HuH-7.5 (cell line): ENCODE results near the gene ZNF654.
"Not testable (repeated sequence)": the region's sequence is repeated elsewhere in the genome, so short reads cannot be mapped to it uniquely, and the experiment has no call there.

Source experiments
- DNase-seq: peaks from one replicate; pipeline ENCODE4 v3.0.0; 2011; ENCODE audit warnings: low spot score

ZNF654 gene

DNA sequence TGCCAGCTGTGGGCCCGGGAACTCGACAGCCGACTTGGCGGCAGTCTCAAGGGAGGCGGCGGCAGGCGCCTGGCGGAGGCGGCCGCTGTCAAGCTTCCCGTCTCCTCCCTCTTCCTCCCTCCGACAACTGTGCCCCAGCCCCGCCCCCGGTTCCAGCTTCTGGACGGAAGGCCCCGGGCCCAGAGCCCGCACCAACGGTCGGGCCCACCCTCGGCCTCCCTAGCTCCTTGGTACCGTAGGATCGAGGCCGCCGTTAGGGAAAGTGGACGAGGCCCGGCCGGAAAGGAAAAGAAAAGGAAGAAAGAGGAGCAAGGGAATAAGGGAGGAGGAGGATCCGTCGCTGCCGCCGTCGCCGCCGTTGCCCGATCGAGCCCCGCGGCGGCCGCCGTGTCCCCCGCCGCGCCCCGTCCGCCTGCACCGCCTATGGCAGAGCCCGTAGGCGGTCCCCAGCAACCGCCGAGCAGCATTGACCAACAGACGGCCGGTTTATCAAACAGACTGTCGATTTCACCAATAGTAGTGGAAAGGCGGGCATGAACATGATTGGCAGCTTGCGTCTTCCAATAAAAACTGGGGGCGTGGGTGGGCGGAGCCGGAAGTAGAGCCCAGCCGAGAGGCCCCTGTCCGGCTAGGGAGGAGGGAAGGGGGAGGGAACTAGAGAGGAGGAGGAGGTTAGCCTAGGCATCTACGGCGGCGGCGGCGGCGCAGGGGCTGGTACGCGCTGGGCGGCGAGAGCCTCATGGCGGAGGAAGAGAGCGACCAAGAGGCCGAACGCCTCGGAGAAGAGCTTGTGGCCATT is at the start of gene ZNF654, which contains the start of gene CGGBP1:
Gene ZNF654, plus strand, starts transcription at position 675 of the 799 bp plus-strand sequence. Its CDS starts 65 bp downstream, at position 740.
Gene CGGBP1, minus strand, starts transcription at position 425 of the 799 bp plus-strand sequence. CDS start 3,029 bp downstream, outside the sequence.
- peak; percentile 79 for DNase-seq

GRCh38 chr3:88010810-88011209 is 48.2 kb upstream of the ZNF654 start:
- no peak for DNase-seq

DNA sequence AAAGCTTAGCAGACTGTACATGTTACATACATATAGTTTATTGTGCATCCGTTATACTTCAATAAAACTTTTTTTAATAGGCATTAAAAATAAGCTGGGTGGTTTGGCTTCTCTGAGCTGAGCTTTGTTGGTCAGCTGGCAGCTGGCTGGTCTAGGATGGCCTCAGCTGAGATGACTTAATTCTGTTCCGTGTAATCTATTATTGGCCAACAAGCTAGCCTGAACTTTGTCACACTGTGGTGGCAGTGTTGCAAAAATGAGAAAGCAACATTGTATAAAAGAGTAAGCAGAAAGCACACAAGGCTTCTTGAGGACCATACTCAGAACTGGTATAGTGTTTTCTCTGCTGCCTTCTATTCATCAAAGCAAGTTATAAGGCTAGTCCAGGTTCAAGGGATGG is 45.5 kb upstream of the ZNF654 start:
- DNase-seq = no peak

DNA sequence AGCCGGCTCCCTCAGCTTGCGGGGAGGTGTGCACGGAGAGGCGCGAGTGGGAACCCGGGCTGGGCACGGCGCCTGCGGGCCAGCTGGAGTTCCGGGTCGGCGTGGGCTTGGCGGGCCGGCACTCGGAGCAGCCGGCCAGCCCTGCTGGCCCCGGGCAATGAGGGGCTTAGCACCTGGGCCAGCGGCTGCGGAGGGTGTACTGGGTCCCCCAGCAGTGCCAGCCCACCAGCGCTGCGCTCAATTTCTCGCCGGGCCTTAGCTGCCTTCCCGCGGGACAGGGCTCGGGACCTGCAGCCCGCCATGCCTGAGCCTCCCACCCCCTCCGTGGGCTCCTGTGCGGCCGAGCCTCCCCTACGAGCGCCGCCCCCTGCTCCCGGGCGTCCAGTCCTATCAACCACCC is 43.4 kb upstream of the ZNF654 start:
- DNase-seq = not testable (repeated sequence)

DNA sequence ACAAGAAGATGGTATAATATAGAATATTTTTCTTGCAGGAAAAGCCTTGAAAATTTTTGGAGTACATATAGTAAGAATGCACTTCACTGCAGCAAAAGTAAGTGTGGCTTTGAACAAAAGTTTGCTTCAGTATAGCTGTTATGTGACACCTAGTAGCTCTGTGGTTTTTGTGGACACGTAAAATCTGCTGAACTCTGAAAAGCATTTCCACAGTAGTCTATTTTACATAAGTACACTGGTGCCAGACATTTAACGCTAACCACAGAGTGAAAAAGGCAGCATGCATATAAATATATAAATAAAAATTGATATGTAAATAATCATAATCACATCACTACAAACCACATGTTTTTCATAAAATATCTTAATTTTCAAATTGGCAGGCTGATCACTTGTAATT is 40.0 kb upstream of the ZNF654 start:
- DNase-seq = no peak

DNA sequence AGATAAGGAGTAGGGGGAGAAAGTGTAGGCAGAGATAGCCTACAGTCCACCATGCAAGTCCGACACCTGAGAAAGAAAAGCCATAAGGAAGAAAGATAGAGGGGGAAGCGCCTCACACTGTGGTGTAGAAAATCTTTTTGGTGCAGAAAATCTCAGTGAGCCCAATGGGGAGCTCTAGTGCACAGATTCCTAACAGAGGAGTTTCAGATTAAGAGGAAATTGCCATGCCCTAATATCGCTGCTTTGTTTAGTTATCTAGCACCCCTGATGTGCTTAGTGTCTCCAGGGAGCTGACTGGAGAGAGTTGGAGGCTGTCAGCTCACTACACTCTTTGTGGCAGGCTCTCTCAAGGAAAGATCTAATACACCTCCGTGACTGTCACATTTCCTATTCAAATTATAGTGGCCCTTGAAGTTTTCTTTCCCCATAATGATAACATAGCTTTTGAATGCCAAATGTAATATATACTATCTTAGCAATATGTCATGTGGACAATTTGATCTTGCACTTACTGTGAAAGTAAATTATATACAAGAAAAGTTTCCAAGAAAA is 34.0 kb upstream of the ZNF654 start:
- no peak for DNase-seq

DNA sequence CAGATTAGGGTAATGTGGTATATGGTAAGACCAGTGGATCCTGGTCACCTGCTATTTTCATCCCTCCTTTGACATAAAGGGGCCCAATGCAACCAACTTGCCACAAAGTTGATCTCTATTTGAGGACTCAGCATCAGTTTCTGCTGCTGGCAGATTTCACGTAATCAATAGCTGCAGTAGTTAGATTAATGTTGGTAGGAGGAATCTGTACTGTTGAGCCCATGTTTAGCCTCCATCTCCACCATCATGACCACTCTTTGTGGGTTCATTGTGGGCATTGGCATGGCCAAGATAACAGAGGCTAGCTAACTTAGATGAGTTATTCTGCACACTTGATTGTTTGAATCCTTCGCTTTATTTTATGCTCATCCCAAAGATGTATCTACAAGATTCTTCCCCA is 30.2 kb upstream of the ZNF654 start:
- no peak for DNase-seq

DNA sequence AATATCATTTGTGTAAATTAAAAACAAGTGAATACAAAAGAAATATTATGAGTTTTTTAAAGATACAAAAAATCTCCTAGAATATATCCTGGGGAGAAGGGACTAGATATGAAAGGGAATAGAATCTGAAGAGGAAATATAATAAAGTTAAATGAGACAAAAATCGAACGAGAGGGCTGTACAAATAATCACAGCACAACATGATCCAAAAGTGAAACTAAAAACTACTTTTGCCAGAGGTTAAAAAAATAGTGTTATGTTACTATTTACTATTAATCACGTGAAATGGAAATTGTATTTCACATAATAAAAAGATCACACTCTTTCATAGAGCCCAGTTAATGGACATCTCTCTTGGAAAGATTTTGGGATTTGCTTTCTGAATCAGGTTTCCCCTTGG is 28.8 kb upstream of the ZNF654 start:
- no peak for DNase-seq

DNA sequence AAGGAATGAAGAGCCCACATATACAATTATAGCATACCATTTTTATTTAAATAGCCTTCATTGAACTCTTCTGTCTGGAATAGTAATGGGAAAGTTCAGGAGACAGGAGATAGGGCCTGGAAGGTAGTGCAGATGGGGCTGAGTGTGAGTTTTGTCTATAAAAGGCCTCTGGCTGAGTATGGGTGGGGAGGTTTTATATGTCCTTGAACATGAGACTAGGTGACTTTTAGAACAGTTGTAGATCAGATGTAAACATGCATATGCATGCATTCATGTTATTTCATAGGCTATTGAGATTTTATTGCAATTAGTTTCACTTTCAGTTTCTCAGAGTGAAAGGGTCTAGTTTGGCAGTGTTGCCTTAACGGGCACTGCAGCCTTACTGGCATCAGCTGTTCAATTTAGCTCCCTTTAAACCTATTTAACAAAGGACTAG is 27.4 kb upstream of the ZNF654 start:
- DNase-seq = no peak

DNA sequence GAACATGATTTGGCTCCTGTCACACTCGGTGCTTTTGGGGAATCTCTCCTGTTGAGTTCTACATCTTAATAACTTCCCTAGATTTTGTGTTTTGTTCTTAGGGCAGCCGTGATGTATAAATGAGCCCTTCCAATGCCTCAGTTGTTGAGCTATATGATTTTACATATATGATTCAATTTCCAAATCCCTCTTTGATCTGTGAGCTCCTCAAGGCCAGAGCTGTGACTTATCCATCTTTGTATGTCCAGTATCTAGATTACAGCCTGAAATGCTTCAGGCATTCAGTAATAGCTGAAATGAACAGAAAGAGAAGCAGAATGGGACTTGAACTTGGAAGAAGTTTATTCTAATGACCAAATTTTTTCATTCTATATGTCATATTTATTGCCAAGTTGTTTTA is 26.8 kb upstream of the ZNF654 start:
- no peak for DNase-seq

GRCh38 chr3:88033079-88033478 is 26.0 kb upstream of the ZNF654 start:
- no peak for DNase-seq

GRCh38 chr3:88033808-88034207 is 25.2 kb upstream of the ZNF654 start:
- DNase-seq = no peak

DNA sequence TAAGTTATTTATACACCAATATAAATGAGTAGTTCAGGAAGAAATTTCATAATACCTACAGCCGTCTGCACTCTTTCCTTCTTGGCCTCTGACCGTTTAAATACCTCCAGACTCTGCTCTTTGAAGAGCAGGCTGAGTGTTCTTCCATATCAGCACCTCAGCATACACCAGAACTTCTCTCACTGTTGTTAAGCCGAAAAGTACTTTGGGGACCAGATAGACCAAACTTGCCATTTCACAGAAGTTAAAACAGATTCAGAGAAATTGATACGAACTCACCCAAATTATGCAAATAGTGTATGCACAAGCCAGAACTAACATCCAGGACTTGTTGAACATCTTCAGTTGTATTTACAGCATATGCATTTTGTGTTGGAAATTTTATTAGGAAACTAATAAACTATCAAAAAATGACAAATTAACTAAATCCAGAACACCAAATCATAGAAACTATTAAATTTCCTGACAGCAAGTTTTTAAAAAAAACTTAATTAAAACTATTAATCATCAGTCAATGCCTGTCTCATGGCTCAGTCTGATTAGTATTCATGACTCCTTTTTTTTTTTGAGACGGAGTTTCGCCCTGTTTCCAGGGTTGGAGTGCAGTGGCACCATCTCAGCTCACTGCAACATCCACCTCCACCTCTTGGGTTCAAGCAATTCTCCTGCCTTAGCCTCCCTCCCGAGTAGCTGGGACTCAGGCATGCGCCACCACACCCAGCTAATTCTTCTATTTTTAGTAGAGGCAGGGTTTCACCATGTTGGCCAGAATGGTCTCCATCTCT is 24.4 kb upstream of the ZNF654 start:
- no peak for DNase-seq

DNA sequence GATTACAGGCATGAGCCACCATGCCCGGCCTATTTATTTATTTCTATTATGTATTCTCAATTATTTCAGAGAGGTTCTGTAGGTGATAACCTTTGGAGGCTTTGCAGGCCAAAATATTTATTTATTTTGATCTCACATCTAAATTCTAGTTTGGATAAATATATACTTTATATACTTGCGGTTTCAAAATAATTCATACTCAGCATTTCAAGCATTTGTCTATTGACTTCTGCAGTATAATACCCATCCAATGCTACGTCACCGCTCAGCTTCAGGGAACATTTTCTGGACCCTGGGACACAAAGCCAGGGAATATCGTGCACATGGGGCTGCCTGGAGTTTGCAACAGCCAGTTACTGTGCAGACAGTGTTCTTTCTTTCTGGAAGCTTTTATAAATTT is 22.8 kb upstream of the ZNF654 start:
- DNase-seq = no peak

DNA sequence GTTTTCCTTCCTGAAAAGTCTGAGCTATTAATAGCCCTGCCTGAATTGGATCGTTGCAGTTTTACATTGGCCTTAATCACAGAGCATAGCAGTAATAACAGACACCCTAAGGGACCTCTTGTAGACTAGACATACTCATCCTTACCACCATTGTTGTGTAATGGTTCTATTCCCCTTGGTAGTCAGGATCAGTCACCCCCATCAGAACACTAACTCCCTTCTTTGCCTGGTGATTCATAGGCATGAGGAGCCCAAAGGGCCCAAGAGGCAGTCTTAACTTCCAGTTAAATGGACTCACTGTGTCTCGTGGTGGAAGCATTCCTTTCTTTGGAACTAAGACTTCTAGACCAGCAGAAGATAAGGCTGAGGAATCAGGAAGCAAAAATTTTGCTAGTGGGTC is 20.5 kb upstream of the ZNF654 start:
- DNase-seq = no peak

GRCh38 chr3:88040529-88040928 is 18.5 kb upstream of the ZNF654 start:
- DNase-seq = no peak

DNA sequence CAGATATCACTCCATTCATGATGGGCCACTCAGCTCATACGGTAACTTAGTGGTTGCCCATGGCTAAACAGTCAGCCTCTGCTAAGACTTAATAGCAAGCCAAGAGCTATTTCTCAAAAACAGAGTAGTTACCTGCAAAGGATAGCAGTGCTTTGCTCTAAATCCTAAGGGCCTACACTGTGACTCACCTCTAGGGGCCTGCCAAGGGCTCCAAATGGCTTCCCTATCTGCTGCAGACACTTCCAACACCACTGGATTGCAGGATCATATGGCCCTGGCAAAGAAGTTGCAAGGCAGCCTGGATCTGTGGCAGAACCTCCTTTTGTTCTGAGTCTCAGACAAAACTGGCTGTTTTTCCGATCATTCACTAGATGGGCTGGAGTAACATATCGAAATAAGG is 18.1 kb upstream of the ZNF654 start:
- DNase-seq = no peak

- no peak for DNase-seq
Observed at GRCh38 chr3:88044411-88044810, 14.6 kb upstream of the ZNF654 start.

- no peak for DNase-seq
Observed at GRCh38 chr3:88046766-88047165, 12.3 kb upstream of the ZNF654 start.

GRCh38 chr3:88057630-88058305 is 1.3 kb upstream of the ZNF654 start:
- DNase-seq = no peak

DNA sequence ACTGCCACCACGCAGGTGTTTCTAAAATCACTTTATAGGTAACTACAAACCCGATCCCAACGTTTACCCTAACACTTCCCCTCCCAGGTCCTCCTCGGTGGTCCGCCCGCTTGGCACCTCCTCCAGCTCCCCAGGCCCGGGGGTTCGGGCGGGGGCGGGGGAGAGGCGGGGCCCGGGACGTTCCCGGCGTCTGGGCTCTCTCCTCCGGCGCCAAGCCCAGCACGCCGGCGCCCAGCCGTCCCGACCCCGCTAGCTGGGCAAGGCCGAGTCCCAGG is 812 bp upstream of the ZNF654 start:
- DNase-seq = peak; percentile 12

DNA sequence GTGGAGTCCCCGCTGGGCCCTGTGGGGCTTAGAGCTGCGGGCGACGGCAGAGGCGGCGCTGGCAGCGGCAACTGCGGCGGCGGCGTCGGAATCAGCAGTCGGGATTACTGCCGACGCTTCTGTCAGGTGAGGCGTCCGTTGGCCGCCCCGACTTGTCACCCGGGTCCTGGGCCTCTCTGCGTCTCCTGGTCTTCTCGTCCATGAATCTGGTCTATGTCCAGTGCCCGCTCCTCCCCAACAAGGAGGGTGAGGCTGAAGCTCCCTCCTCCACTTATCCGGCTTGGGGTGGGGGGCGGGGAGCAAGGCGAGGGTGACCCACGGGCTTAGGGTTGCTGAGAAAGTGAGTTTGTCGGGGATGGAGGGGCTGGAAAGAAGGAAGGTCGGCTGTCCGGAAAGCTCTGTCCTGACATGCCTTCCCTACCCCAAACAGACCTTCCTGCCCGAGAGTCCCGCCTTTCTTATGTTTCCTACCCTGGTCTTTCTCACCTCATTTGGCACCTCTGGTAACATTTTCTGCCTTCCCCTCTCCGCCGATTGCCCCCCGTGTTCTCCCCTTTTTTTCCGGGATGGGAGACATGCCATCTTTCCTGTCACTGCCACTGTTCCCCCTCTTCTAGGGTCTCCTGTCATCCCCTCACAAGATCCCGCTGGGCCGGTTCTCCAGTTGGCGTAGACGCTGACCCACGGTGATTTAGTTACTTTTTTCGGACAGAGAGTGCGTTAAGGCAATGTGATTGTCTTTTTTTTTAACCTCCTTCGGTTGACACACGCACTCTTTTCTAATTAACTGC is 520 bp downstream of the ZNF654 start:
- DNase-seq = peak; percentile 10
